OCI-LY7 (cell line): ENCODE results near the gene RGS19. TPM values are rescaled to one million over a fixed set of nuclear protein-coding genes. Genes with fewer than 3 reads are reported as not detected.
A peak's percentile ranks its signal among the peaks of the same experiment; 100 is the strongest.

ENCODE experiments used
- BruUV-seq: library from RNA; stranded (reverse); fragments of 400-500 nt; replicated peaks from 2 replicates; lab custom pipeline; 2021; lab: Mats Ljungman, UMichigan
- CTCF ChIA-PET: fragments of 300-600 bp; sonication (Branson Sonifier 250); formaldehyde crosslinking; loops from one replicate; lab custom pipeline; 2022; ENCODE audit warnings: antibody characterized with exemption; ENCODE audit not compliant: unreplicated experiment; lab: Charles Lee
- POLR2A ChIA-PET: fragments of 300-600 bp; sonication (Branson Sonifier 250); formaldehyde crosslinking; loops from one replicate; lab custom pipeline; 2022; ENCODE audit warnings: antibody characterized with exemption; lab: Charles Lee
- DNase-seq: peaks from one replicate; pipeline ENCODE4 v3.0.0-alpha.2; 2015; ENCODE audit warnings: low spot score
- H2AFZ ChIP-seq: fragments of 200-600 bp; sonication (generic), shearing (Covaris generic); 2 replicates; pipeline ENCODE4 v1.6.1; 2014; ENCODE audit warnings: mild to moderate bottlenecking, antibody characterized with exemption, low read length, moderate library complexity
- H3K27ac ChIP-seq: fragments of 200-600 bp; sonication (generic); 2 replicates; pipeline ENCODE4 v1.5.1; 2014; ENCODE audit warnings: mixed run types, low read depth, mild to moderate bottlenecking, moderate library complexity, low read length, inconsistent platforms; ENCODE audit not compliant: poor library complexity, severe bottlenecking
- H3K36me3 ChIP-seq: fragments of 200-600 bp; sonication (generic); 2 replicates; pipeline ENCODE4 v1.6.1; 2014; ENCODE audit warnings: mild to moderate bottlenecking, antibody characterized with exemption, low read length, moderate library complexity, mixed read lengths; ENCODE audit not compliant: insufficient read depth
- H3K4me1 ChIP-seq: fragments of 200-600 bp; sonication (generic); 2 replicates; pipeline ENCODE4 v1.5.1; 2014; ENCODE audit warnings: mild to moderate bottlenecking, low read length; ENCODE audit not compliant: insufficient read depth, poor library complexity, severe bottlenecking
- H3K4me2 ChIP-seq: fragments of 200-600 bp; sonication (generic); 2 replicates; pipeline ENCODE4 v1.6.1; 2014; ENCODE audit warnings: mild to moderate bottlenecking, low read length
- H3K4me3 ChIP-seq: fragments of 200-600 bp; sonication (generic); 2 replicates; pipeline ENCODE4 v1.5.1; 2014; ENCODE audit warnings: mild to moderate bottlenecking, low read depth, low read length; ENCODE audit not compliant: poor library complexity, severe bottlenecking
- H3K79me2 ChIP-seq: fragments of 200-600 bp; sonication (generic); 2 replicates; pipeline ENCODE4 v1.6.1; 2016; ENCODE audit warnings: low read depth, mild to moderate bottlenecking, low read length, moderate library complexity, mixed read lengths; ENCODE audit not compliant: insufficient read depth
- H3K9me2 ChIP-seq: fragments of 200-600 bp; sonication (generic); 2 replicates; pipeline ENCODE4 v1.6.1; 2016; ENCODE audit warnings: mild to moderate bottlenecking, low read length, mixed read lengths; ENCODE audit not compliant: insufficient read depth
- H3K9me3 ChIP-seq: fragments of 200-600 bp; sonication (generic); 2 replicates; pipeline ENCODE4 v1.6.1; 2014; ENCODE audit warnings: mild to moderate bottlenecking, mixed run types, low read length, mixed read lengths
- H4K20me1 ChIP-seq: fragments of 200-600 bp; sonication (generic); 2 replicates; pipeline ENCODE4 v1.6.1; 2014; ENCODE audit warnings: mild to moderate bottlenecking, antibody characterized with exemption, low read length, moderate library complexity, mixed read lengths; ENCODE audit not compliant: insufficient read depth
- CTCF ChIP-seq: fragments of 200-600 bp; sonication (generic); conservative IDR thresholded peaks from 2 replicates; pipeline ENCODE4 v1.5.1; 2014; ENCODE audit warnings: mild to moderate bottlenecking, antibody characterized with exemption, low read length, moderate library complexity, mixed read lengths
- EZH2phosphoT487 ChIP-seq: fragments of 200-600 bp; sonication (generic); IDR thresholded peaks from 2 replicates; pipeline ENCODE4 v1.6.1; 2018; ENCODE audit warnings: low read depth, borderline replicate concordance, mild to moderate bottlenecking, mixed run types, antibody characterized with exemption, low read length, moderate library complexity, mixed read lengths
- intact Hi-C: fragments of 100-400 bp; cut with micrococcal nuclease; formaldehyde crosslinking; loops from one replicate; pipeline ENCODE4 v1.10.0; 2022; ENCODE audit not compliant: unreplicated experiment
- total RNA-seq, 2 experiments: library from RNA; depleted of rRNA in 1 of 2; stranded (reverse); fragments of >200 nt in 1 of 2; shearing (Covaris generic) in 1 of 2; gene quantifications; 2 replicates each; pipeline ENCODE4 v1.2.3, GENCODE V29; 2014 to 2022

RGS19 gene
- total RNA-seq, 2 experiments from 2014 or later: 69.4 to 106 TPM

GRCh38 chr20:64107736-64108457 lies 28.6 kb upstream of the RGS19 start:
- H3K27ac ChIP-seq: no peak overlapping the region
- intact Hi-C loops: no loop called here
- H3K9me3 ChIP-seq: no peaks in the 10 kb centered on the region
- H3K4me1 ChIP-seq: peaks cover 14% of the 10 kb centered on the region
- BruUV-seq: no TSS peak
- H3K4me3 ChIP-seq: no peak overlapping the region
- peak overlapping the region; percentile 12; the same call in 1 of the 2 replicates for H3K4me2 ChIP-seq
- H2AFZ ChIP-seq: peak overlapping the region; percentile 57; the same call in 1 of the 2 replicates
- H3K9me2 ChIP-seq: no peaks in the 10 kb centered on the region
- H4K20me1 ChIP-seq: no peaks in the 10 kb centered on the region
- H3K79me2 ChIP-seq: no peaks in the 10 kb centered on the region
- CTCF ChIA-PET: no interaction called here
- no peaks in the 10 kb centered on the region for H3K36me3 ChIP-seq
- peak; percentile 50 for DNase-seq
- TF ChIP-seq CTCF: no peak
- POLR2A ChIA-PET: no interaction called here

GRCh38 chr20:64106981-64107735 lies 27.8 kb upstream of the RGS19 start, which contains the start of gene NPBWR2:
Gene NPBWR2 (minus strand): TSS chr20:64107565. CDS start chr20:64106831, 734 bp downstream.
- POLR2A ChIA-PET: no interaction called here
- intact Hi-C loops: no loop called here

More at GRCh38 chr20:64106981-64107735, 27.8 kb upstream of the RGS19 start, which contains the start of gene NPBWR2:
- Histone ChIP-seq H3K27ac (no peak within 1 kb of the TSS), H3K9me3 (no peaks in the 10 kb centered on the region), H4K20me1 (no peaks in the 10 kb centered on the region), H3K4me2 (peak within 1 kb of the TSS; percentile 12; the same call in 1 of the 2 replicates), H3K9me2 (no peaks in the 10 kb centered on the region), H2AFZ (peak within 1 kb of the TSS; percentile 57; the same call in 1 of the 2 replicates), H3K79me2 (no peaks in the 10 kb centered on the region), H3K36me3 (no peaks in the 10 kb centered on the region), H3K4me1 (peaks cover 20% of the 10 kb centered on the region), H3K4me3 (no peak within 1 kb of the TSS)
- CTCF ChIA-PET: no interaction called here
- peak; percentile 44 for DNase-seq
- no peak for TF ChIP-seq CTCF
- no peak for TF ChIP-seq EZH2phosphoT487
- BruUV-seq: no TSS peak
